H1 (cell line): Measurements from ENCODE around the gene TUBB1. TPM values are rescaled to one million over a fixed set of nuclear protein-coding genes. Genes with fewer than 3 reads are reported as not detected.

ENCODE experiments used
- BCL11A ChIP-seq, 2 experiments: IDR thresholded peaks; one replicate each; pipeline ENCODE4 v1.6.1; 2011; ENCODE audit warnings: low read depth in 2 of 2, low read length in 2 of 2, mild to moderate bottlenecking in 2 of 2
- polyA plus RNA-seq, 7 experiments: library from polyadenylated mRNA; depleted of rRNA in 3 of 7; stranded (reverse) in 5 of 7; unstranded in 2 of 7; fragments of >200 nt in 5 of 7; fragments of 200-250 nt in 2 of 7; gene quantifications; 1 replicate in 5 of 7; 2 replicates in 1 of 7; 4 replicates in 1 of 7; pipeline versions ENCODE4 v1.2.1 to v1.2.3, GENCODE V29; 2011 to 2013; ENCODE audit warnings: missing spikeins in 2 of 7, mixed read lengths in 2 of 7
- total RNA-seq: library from RNA; stranded (reverse); fragmentation: NEBNext Ultra II Directional; extraction: Animal tissue kit (Norgen Biotek cat#: 25700); gene quantifications from 2 replicates; pipeline ENCODE4 v1.2.1, GENCODE V29; 2021

The TUBB1 gene
- total and polyA plus RNA-seq, 2 of the 8 experiments (the other 6 are each of a cell fraction or from before 2014, with no cell fraction given), result not detected

DNA sequence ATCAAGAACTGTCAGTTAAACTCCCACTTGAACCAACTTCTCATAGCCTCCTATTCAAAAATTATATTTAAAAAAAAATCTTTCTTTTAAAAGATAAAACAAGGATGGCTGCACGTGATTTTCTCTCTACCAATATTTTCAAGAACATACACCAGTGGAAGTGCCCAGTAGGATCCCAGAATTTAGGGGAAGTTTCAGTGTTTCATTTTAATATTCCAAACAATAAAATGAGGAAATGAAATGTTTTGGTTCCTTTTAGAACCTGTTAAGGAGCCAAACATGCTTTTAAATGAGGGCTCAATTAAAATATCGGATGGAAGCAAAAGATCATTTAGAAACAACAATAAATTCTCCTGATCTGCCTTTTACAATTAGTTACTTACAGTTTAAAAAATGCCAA is 49.8 kb downstream of the TUBB1 start (continued):
- no peak for TF ChIP-seq BCL11A (IDR thresholded peaks at IDR 0.05; ENCODE audit: low read depth in 2 of 2, low read length in 2 of 2)
